ENCODE results near the gene EPHB4. TPM values are rescaled to one million over a fixed set of nuclear protein-coding genes. Genes with fewer than 3 reads are reported as not detected.

The EPHB4 gene
- total RNA-seq (2022; extraction: Qiagen RNA extraction; ENCODE audit: low read depth): 34.2 to 45.6 TPM (median 41.5 TPM) in 5 replicates

GRCh38 chr7:100827330-100828226, at the start of gene EPHB4:
Gene EPHB4 (minus strand): TSS chr7:100827523. CDS start chr7:100827030, 493 bp downstream.

GRCh38 chr7:100874577-100875355, 47.4 kb upstream of the EPHB4 start, which contains the start of gene SRRT:
Gene SRRT (plus strand): TSS chr7:100875103. CDS start chr7:100875591, 488 bp downstream.

GRCh38 chr7:100867040-100867775, 39.9 kb upstream of the EPHB4 start, which contains the start of gene TRIP6:
Gene TRIP6 (plus strand): TSS chr7:100867387. CDS start chr7:100867498, 111 bp downstream.

GRCh38 chr7:100852048-100852872, 24.9 kb upstream of the EPHB4 start, which contains the start of gene SLC12A9:
Gene SLC12A9 (plus strand): TSS chr7:100852713. CDS start chr7:100854198, 1,485 bp downstream.

Other genes starting within 250 kb of the EPHB4 start
- gene LRCH4, start 241.4 kb downstream of the EPHB4 start, total RNA-seq (2022; extraction: Qiagen RNA extraction; ENCODE audit: low read depth): 12.9 to 16.1 TPM (median 14.0 TPM) in 5 replicates
- 0.12 to 0.24 TPM (median 0.22 TPM) in 5 replicates for gene FBXO24, start 241.2 kb downstream of the EPHB4 start, total RNA-seq (2022; extraction: Qiagen RNA extraction; ENCODE audit: low read depth)
- gene PCOLCE, start 225.2 kb downstream of the EPHB4 start, total RNA-seq (2022; extraction: Qiagen RNA extraction; ENCODE audit: low read depth): 4.9 to 11.2 TPM (median 8.6 TPM) in 5 replicates
- gene MOSPD3, start 215.0 kb downstream of the EPHB4 start, total RNA-seq (2022; extraction: Qiagen RNA extraction; ENCODE audit: low read depth): 17.2 to 20.3 TPM (median 18.1 TPM) in 5 replicates
- 2.3 to 3.1 TPM (median 2.6 TPM) in 5 replicates for gene TFR2, start 186.0 kb downstream of the EPHB4 start, total RNA-seq (2022; extraction: Qiagen RNA extraction; ENCODE audit: low read depth)
- not detected in 5 replicates for gene ACTL6B, start 171.1 kb downstream of the EPHB4 start, total RNA-seq (2022; extraction: Qiagen RNA extraction; ENCODE audit: low read depth)
- gene GNB2, start 153.8 kb downstream of the EPHB4 start, total RNA-seq (2022; extraction: Qiagen RNA extraction; ENCODE audit: low read depth): 196 to 273 TPM (median 234 TPM) in 5 replicates
- gene GIGYF1, start 133.3 kb downstream of the EPHB4 start, total RNA-seq (2022; extraction: Qiagen RNA extraction; ENCODE audit: low read depth): 15.2 to 24.0 TPM (median 19.9 TPM) in 5 replicates
- gene POP7, start 121.4 kb downstream of the EPHB4 start, total RNA-seq (2022; extraction: Qiagen RNA extraction; ENCODE audit: low read depth): 73.4 to 102 TPM (median 92.0 TPM) in 5 replicates
- gene EPO, start 107.1 kb downstream of the EPHB4 start, total RNA-seq (2022; extraction: Qiagen RNA extraction; ENCODE audit: low read depth): 0.07 to 0.09 TPM in 2 of 5 replicates, not detected in the others
- gene ZAN, start 93.9 kb downstream of the EPHB4 start, total RNA-seq (2022; extraction: Qiagen RNA extraction; ENCODE audit: low read depth): not detected in 5 replicates
- 14.0 to 16.5 TPM (median 14.7 TPM) in 5 replicates for gene SLC12A9, start 25.2 kb upstream of the EPHB4 start, total RNA-seq (2022; extraction: Qiagen RNA extraction; ENCODE audit: low read depth)
- 46.1 to 61.3 TPM (median 52.0 TPM) in 5 replicates for gene TRIP6, start 39.9 kb upstream of the EPHB4 start, total RNA-seq (2022; extraction: Qiagen RNA extraction; ENCODE audit: low read depth)
- 112 to 151 TPM (median 144 TPM) in 5 replicates for gene SRRT, start 47.6 kb upstream of the EPHB4 start, total RNA-seq (2022; extraction: Qiagen RNA extraction; ENCODE audit: low read depth)
- 2.9 to 5.7 TPM (median 5.0 TPM) in 5 replicates for gene UFSP1, start 62.2 kb upstream of the EPHB4 start, total RNA-seq (2022; extraction: Qiagen RNA extraction; ENCODE audit: low read depth)
- gene ACHE, start 68.4 kb upstream of the EPHB4 start, total RNA-seq (2022; extraction: Qiagen RNA extraction; ENCODE audit: low read depth): 1.4 to 2.5 TPM (median 1.8 TPM) in 5 replicates
- gene MUC3A, start 122.0 kb upstream of the EPHB4 start, total RNA-seq (2022; extraction: Qiagen RNA extraction; ENCODE audit: low read depth): 11.2 to 15.3 TPM (median 12.8 TPM) in 5 replicates
- gene MUC12, start 142.0 kb upstream of the EPHB4 start, total RNA-seq (2022; extraction: Qiagen RNA extraction; ENCODE audit: low read depth): 15.5 to 19.1 TPM (median 18.6 TPM) in 5 replicates
- gene MUC17, start 192.6 kb upstream of the EPHB4 start, total RNA-seq (2022; extraction: Qiagen RNA extraction; ENCODE audit: low read depth): 0.01 to 0.05 TPM (median 0.02 TPM) in 5 replicates

Measured in A549 treated with DMSO at 1 μM for 4 hours (cell line).